22Rv1 (cell line): Measurements from ENCODE around the gene ICAM5.
A peak's percentile ranks its signal among the peaks of the same experiment; 100 is the strongest.
"Not testable (repeated sequence)": the region's sequence is repeated elsewhere in the genome, so short reads cannot be mapped to it uniquely, and the experiment has no call there.

Source experiments
- H3K27ac ChIP-seq: fragments of 450-650 bp; 2 replicates; pipeline ENCODE4 v1.5.1; 2017
- ZFX ChIP-seq: fragments of 450-650 bp; IDR thresholded peaks from 2 replicates; pipeline ENCODE4 v1.6.1; 2017; ENCODE audit warnings: antibody characterized with exemption, borderline replicate concordance
- TF ChIP-seq, protein P1 (sequence below): fragments of 450-650 bp; IDR thresholded peaks from 2 replicates; pipeline ENCODE4 v1.5.1; 2017; ENCODE audit warnings: mild to moderate bottlenecking

Gene ICAM5, protein sequence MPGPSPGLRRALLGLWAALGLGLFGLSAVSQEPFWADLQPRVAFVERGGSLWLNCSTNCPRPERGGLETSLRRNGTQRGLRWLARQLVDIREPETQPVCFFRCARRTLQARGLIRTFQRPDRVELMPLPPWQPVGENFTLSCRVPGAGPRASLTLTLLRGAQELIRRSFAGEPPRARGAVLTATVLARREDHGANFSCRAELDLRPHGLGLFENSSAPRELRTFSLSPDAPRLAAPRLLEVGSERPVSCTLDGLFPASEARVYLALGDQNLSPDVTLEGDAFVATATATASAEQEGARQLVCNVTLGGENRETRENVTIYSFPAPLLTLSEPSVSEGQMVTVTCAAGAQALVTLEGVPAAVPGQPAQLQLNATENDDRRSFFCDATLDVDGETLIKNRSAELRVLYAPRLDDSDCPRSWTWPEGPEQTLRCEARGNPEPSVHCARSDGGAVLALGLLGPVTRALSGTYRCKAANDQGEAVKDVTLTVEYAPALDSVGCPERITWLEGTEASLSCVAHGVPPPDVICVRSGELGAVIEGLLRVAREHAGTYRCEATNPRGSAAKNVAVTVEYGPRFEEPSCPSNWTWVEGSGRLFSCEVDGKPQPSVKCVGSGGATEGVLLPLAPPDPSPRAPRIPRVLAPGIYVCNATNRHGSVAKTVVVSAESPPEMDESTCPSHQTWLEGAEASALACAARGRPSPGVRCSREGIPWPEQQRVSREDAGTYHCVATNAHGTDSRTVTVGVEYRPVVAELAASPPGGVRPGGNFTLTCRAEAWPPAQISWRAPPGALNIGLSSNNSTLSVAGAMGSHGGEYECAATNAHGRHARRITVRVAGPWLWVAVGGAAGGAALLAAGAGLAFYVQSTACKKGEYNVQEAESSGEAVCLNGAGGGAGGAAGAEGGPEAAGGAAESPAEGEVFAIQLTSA

GRCh38 chr19:10289836-10290356, at the start of gene ICAM5:
ICAM5 (plus strand) TSS chr19:10289952; CDS start chr19:10290044, 92 bp downstream.
- H3K27ac ChIP-seq = peak within 1 kb of the TSS; percentile 87
- no peak for TF ChIP-seq ZFX
- TF ChIP-seq, protein P1, sequence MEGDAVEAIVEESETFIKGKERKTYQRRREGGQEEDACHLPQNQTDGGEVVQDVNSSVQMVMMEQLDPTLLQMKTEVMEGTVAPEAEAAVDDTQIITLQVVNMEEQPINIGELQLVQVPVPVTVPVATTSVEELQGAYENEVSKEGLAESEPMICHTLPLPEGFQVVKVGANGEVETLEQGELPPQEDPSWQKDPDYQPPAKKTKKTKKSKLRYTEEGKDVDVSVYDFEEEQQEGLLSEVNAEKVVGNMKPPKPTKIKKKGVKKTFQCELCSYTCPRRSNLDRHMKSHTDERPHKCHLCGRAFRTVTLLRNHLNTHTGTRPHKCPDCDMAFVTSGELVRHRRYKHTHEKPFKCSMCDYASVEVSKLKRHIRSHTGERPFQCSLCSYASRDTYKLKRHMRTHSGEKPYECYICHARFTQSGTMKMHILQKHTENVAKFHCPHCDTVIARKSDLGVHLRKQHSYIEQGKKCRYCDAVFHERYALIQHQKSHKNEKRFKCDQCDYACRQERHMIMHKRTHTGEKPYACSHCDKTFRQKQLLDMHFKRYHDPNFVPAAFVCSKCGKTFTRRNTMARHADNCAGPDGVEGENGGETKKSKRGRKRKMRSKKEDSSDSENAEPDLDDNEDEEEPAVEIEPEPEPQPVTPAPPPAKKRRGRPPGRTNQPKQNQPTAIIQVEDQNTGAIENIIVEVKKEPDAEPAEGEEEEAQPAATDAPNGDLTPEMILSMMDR = no peak

- not testable (repeated sequence) for H3K27ac ChIP-seq
Observed at GRCh38 chr19:10241826-10242449, 47.8 kb upstream of the ICAM5 start.

- no peak overlapping the region for H3K27ac ChIP-seq
- no peak for TF ChIP-seq ZFX
- TF ChIP-seq, protein P1 = no peak
Observed at GRCh38 chr19:10243606-10244005, 46.1 kb upstream of the ICAM5 start.

DNA sequence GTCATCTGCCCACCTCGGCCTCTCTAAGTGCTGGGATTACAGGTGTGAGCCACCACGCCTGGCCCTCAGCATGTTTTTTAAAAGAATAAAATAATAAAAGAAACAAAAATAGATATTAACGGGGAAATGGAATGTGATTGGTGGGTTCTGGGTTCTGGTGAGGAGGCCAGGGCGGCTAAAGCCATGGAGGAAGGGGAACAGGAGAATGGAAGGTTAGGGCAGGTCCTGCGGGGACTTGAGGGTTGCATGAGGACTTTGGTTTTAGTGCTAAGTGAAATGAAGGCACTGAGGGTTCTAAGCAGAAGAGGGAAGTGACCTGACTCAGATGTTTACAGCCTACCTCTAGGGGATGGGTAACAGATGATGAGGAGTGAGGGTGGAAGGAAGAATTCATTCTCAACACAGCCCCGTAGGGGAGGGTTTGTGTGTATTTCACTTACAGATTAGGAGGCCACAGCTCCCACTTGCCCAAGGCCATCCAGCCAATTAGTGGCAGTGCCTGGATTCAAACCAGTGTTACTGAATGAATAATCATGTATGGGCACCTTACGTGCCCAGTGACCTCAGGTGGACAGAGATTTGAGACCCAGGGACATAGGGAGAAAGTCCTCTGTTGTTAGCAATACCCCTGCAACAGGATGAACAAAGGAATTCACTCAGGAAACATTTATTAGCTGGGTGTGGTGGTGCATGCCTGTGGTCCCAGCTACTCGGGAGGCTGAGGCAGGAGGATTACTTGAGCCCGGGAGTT, 44.4 kb upstream of the ICAM5 start:
- H3K27ac ChIP-seq = no peak overlapping the region
- no peak for TF ChIP-seq ZFX
- TF ChIP-seq, protein P1 = no peak

DNA sequence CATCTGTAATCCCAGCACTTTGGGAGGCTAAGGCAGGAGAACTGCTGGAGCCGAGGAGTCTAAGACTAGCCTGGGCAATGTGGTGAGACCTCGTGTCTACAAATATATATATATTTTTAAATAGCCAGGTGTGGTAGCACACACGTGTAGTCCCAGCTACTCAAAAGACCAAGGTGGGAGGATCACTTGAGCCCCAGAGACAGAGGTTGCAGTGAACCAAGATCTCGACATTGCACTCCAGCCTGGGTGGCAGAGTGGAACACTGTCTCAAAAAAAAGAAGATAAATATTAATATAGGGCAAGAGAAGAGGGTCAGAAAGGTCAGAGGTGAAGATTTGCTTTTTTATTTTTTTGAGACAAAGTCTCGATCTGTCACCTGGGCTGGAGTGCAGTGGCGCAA, 43.2 kb upstream of the ICAM5 start:
- H3K27ac ChIP-seq = no peak overlapping the region
- TF ChIP-seq ZFX = no peak
- TF ChIP-seq, protein P1 = no peak

DNA sequence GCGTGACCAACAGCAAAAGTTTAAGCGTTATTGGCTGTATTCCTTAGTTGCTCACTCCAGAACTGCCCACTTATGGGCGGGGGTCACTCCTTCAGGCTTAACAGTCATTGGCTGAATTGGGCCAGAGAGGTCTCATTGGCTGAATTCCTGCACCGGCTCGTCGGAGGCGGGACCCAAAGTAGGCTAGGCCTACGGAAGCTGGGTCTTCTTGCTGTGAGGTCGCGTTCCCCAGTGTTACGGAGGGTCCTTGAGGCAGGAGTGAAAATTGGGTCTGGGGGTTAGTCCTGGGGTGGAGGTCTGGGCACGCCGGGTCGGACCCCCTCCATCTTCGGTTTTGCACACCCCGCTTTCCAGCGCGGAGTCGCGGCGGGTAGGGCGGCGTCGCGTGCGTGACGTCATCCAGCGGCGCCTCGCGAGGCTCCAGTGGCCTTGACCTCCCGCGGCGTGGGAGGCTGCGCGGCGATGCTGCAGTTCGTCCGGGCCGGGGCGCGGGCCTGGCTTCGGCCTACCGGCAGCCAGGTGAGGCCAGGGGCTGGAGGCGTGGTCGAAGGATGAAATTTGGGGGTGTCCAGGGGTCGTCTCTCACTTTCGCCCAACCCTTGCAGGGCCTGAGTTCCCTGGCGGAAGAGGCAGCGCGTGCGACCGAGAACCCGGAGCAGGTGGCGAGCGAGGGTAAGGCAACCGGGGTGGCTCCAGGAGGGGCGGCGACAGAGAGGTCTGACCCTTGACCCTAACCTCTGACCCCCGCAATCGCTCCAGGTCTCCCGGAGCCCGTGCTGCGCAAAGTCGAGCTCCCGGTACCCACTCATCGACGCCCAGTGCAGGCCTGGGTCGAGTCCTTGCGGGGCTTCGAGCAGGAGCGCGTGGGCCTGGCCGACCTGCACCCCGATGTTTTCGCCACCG, 37.7 kb upstream of the ICAM5 start, which contains the start of gene MRPL4:
TSS of gene MRPL4 (plus strand) at position 423 of the 903 bp plus-strand sequence. CDS start at position 463, 40 bp downstream.
- peak within 1 kb of the TSS; percentile 72 for H3K27ac ChIP-seq
- no peak for TF ChIP-seq ZFX
- TF ChIP-seq, protein P1 = no peak
